GM23338 (cell line): ENCODE results near the gene GRHL3. TPM values are rescaled to one million over a fixed set of nuclear protein-coding genes. Genes with fewer than 3 reads are reported as not detected.

Experiments
- ATAC-seq: fragments of 200-7000 bp; cut with Tn5 transposase; 3 replicates; pipeline ENCODE4 v1.9.1; 2020
- DNase-seq: peaks from one replicate; pipeline ENCODE4 v3.0.0-alpha.2; 2015; ENCODE audit warnings: low spot score
- H2AFZ ChIP-seq: fragments of 200-600 bp; sonication (generic); 2 replicates; pipeline ENCODE4 v1.8.0; 2016; ENCODE audit warnings: antibody characterized with exemption, mild to moderate bottlenecking, moderate library complexity
- H3F3A ChIP-seq: fragments of 200-600 bp; sonication (generic); replicated peaks from 2 replicates; pipeline ENCODE4 v1.8.0; 2017; ENCODE audit warnings: antibody characterized with exemption, mixed run types, low read depth
- H3K27ac ChIP-seq: fragments of 200-600 bp; sonication (generic); 2 replicates; pipeline ENCODE4 v1.6.1; 2016; ENCODE audit warnings: low read depth
- H3K27me3 ChIP-seq: fragments of 200-600 bp; sonication (generic); 2 replicates; pipeline ENCODE4 v1.8.0; 2016; ENCODE audit warnings: mild to moderate bottlenecking, mixed run types, moderate library complexity; ENCODE audit not compliant: insufficient read depth
- H3K36me3 ChIP-seq: fragments of 200-600 bp; sonication (generic); 2 replicates; pipeline ENCODE4 v1.8.0; 2016; ENCODE audit warnings: mild to moderate bottlenecking; ENCODE audit not compliant: insufficient read depth
- H3K4me1 ChIP-seq: fragments of 200-600 bp; sonication (generic); 2 replicates; pipeline ENCODE4 v1.8.0; 2016; ENCODE audit warnings: mild to moderate bottlenecking, moderate library complexity; ENCODE audit not compliant: insufficient read depth
- H3K4me2 ChIP-seq: fragments of 200-600 bp; sonication (generic); 2 replicates; pipeline ENCODE4 v1.7.1; 2017; ENCODE audit warnings: mixed run types
- H3K4me3 ChIP-seq: fragments of 200-600 bp; sonication (generic); 2 replicates; pipeline ENCODE4 v1.6.1; 2016; ENCODE audit warnings: mixed run types
- H3K79me2 ChIP-seq: fragments of 200-600 bp; sonication (generic); replicated peaks from 2 replicates; pipeline ENCODE4 v1.8.0; 2017; ENCODE audit warnings: mild to moderate bottlenecking; ENCODE audit not compliant: insufficient read depth
- H3K9me2 ChIP-seq: fragments of 200-600 bp; sonication (generic); 2 replicates; pipeline ENCODE4 v1.8.0; 2017; ENCODE audit not compliant: insufficient read depth
- H4K20me1 ChIP-seq: fragments of 200-600 bp; sonication (generic); replicated peaks from 2 replicates; pipeline ENCODE4 v1.8.0; 2017; ENCODE audit warnings: mild to moderate bottlenecking; ENCODE audit not compliant: insufficient read depth
- H3K27ac Mint-ChIP-seq: 2 replicates; pipeline ENCODE4 v1.8.0; 2020; ENCODE audit warnings: inconsistent platforms, mild to moderate bottlenecking, moderate library complexity, mixed read lengths
- H3K27me3 Mint-ChIP-seq: 3 replicates; pipeline ENCODE4 v1.8.0; 2022; ENCODE audit warnings: low read depth, mild to moderate bottlenecking, moderate library complexity, mixed read lengths, inconsistent platforms; ENCODE audit not compliant: insufficient read depth, poor library complexity
- H3K36me3 Mint-ChIP-seq: 3 replicates; pipeline ENCODE4 v1.8.0; 2021; ENCODE audit warnings: low read depth, mild to moderate bottlenecking, inconsistent platforms, moderate library complexity, mixed read lengths
- H3K4me1 Mint-ChIP-seq: 3 replicates; pipeline ENCODE4 v1.8.0; 2020; ENCODE audit warnings: mild to moderate bottlenecking, inconsistent platforms, mixed read lengths
- H3K4me3 Mint-ChIP-seq: 3 replicates; pipeline ENCODE4 v1.8.0; 2021; ENCODE audit warnings: moderate library complexity, mild to moderate bottlenecking, inconsistent platforms, mixed read lengths
- H3K9me3 Mint-ChIP-seq: 3 replicates; pipeline ENCODE4 v1.8.0; 2020; ENCODE audit warnings: moderate library complexity, mild to moderate bottlenecking, inconsistent platforms, mixed read lengths
- CREB1 ChIP-seq: fragments of 250-450 bp; sonication (Bioruptor Pico); IDR thresholded peaks from 2 replicates; pipeline ENCODE4 v1.5.0; 2020; ENCODE audit warnings: low read depth, mild to moderate bottlenecking, moderate library complexity
- EZH2 ChIP-seq: fragments of 200-600 bp; sonication (generic); IDR thresholded peaks from one replicate; pipeline ENCODE4 v1.8.0; 2017; ENCODE audit warnings: antibody characterized with exemption, mild to moderate bottlenecking, low read depth; ENCODE audit not compliant: unreplicated experiment
- EZH2phosphoT487 ChIP-seq: fragments of 200-600 bp; sonication (generic); IDR thresholded peaks from one replicate; pipeline ENCODE4 v1.8.1; 2018; ENCODE audit warnings: antibody characterized with exemption; ENCODE audit not compliant: unreplicated experiment
- JUNB ChIP-seq: IDR thresholded peaks from one replicate; pipeline ENCODE4 v1.6.1; 2016; ENCODE audit warnings: antibody characterized with exemption; ENCODE audit not compliant: unreplicated experiment
- NANOG ChIP-seq: IDR thresholded peaks from 2 replicates; pipeline ENCODE4 v1.6.1; 2016; ENCODE audit warnings: antibody characterized with exemption, borderline replicate concordance
- POLR2AphosphoS5 ChIP-seq: IDR thresholded peaks from 2 replicates; pipeline ENCODE4 v1.6.1; 2016; ENCODE audit warnings: antibody characterized with exemption, low read depth
- STAT1 ChIP-seq: IDR thresholded peaks from one replicate; pipeline ENCODE4 v1.6.1; 2016; ENCODE audit warnings: antibody characterized with exemption; ENCODE audit not compliant: unreplicated experiment
- ZNF114 ChIP-seq: fragments of 250-450 bp; sonication (Bioruptor Pico); IDR thresholded peaks from 2 replicates; pipeline ENCODE4 v1.5.0; 2020; ENCODE audit warnings: mild to moderate bottlenecking, moderate library complexity
- ZNF331 ChIP-seq: fragments of 250-450 bp; sonication (Bioruptor Pico); IDR thresholded peaks from 2 replicates; pipeline ENCODE4 v1.5.0; 2020; ENCODE audit warnings: low read depth, mild to moderate bottlenecking, moderate library complexity
- polyA plus RNA-seq: library from polyadenylated mRNA; unstranded; fragments of >200 nt; fragmentation: Nextera tagmentation; extraction: Ambion mirVana; gene quantifications from 2 replicates; pipeline ENCODE4 v1.2.1, GENCODE V29; 2016
- total RNA-seq: library from RNA; depleted of rRNA; stranded (reverse); fragments of >200 nt; shearing (Covaris generic); gene quantifications from 2 replicates; pipeline ENCODE4 v1.2.3, GENCODE V29; 2014
- TF ChIP-seq, protein P1 (sequence below): IDR thresholded peaks from 2 replicates; pipeline ENCODE4 v1.6.1; 2016; ENCODE audit warnings: antibody characterized with exemption
- TF ChIP-seq, protein P2 (sequence below), 2 experiments: fragments of 200-600 bp in 1 of 2; sonication (generic) in 1 of 2; conservative IDR thresholded peaks; 2 replicates each; pipeline versions ENCODE4 v1.5.1 to v1.6.1; 2016 to 2017; ENCODE audit warnings: antibody characterized with exemption in 2 of 2, low read depth in 2 of 2, mild to moderate bottlenecking in 2 of 2, moderate library complexity in 1 of 2
- TF ChIP-seq, protein P3 (sequence below): IDR thresholded peaks from one replicate; pipeline ENCODE4 v1.6.1; 2018; ENCODE audit warnings: antibody characterized with exemption; ENCODE audit not compliant: unreplicated experiment

The GRHL3 gene
- total and polyA plus RNA-seq, 2 experiments from 2014 or later = 0.78 to 1.1 TPM

DNA sequence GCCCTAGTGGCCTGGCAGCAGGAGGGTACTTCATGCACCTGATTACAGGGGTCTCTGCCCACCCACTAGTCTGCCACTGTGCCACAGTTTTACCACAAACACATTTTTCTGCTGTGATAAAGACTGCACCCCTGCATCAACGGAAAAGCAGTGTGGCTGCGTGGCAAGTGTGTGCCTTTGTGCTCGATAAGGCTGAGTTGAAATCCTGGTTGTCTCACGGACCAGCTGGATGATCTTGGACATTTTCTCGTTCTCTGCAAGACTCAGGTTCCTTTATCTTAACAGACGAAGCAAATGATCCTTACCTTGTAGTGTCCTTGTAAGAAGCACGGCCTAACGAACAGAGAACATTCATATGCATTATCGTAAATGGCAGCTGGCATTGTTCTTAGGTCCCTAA is 10.2 kb downstream of the GRHL3 start (continued):
- TF ChIP-seq, protein P1, sequence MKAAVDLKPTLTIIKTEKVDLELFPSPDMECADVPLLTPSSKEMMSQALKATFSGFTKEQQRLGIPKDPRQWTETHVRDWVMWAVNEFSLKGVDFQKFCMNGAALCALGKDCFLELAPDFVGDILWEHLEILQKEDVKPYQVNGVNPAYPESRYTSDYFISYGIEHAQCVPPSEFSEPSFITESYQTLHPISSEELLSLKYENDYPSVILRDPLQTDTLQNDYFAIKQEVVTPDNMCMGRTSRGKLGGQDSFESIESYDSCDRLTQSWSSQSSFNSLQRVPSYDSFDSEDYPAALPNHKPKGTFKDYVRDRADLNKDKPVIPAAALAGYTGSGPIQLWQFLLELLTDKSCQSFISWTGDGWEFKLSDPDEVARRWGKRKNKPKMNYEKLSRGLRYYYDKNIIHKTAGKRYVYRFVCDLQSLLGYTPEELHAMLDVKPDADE = no peak
- no peak for TF ChIP-seq NANOG
- TF ChIP-seq CREB1 = no peak
- TF ChIP-seq, protein P2, sequence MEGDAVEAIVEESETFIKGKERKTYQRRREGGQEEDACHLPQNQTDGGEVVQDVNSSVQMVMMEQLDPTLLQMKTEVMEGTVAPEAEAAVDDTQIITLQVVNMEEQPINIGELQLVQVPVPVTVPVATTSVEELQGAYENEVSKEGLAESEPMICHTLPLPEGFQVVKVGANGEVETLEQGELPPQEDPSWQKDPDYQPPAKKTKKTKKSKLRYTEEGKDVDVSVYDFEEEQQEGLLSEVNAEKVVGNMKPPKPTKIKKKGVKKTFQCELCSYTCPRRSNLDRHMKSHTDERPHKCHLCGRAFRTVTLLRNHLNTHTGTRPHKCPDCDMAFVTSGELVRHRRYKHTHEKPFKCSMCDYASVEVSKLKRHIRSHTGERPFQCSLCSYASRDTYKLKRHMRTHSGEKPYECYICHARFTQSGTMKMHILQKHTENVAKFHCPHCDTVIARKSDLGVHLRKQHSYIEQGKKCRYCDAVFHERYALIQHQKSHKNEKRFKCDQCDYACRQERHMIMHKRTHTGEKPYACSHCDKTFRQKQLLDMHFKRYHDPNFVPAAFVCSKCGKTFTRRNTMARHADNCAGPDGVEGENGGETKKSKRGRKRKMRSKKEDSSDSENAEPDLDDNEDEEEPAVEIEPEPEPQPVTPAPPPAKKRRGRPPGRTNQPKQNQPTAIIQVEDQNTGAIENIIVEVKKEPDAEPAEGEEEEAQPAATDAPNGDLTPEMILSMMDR (conservative IDR thresholded peaks at IDR 0.05; ENCODE audit: low read depth in 2 of 2) = no peak

DNA sequence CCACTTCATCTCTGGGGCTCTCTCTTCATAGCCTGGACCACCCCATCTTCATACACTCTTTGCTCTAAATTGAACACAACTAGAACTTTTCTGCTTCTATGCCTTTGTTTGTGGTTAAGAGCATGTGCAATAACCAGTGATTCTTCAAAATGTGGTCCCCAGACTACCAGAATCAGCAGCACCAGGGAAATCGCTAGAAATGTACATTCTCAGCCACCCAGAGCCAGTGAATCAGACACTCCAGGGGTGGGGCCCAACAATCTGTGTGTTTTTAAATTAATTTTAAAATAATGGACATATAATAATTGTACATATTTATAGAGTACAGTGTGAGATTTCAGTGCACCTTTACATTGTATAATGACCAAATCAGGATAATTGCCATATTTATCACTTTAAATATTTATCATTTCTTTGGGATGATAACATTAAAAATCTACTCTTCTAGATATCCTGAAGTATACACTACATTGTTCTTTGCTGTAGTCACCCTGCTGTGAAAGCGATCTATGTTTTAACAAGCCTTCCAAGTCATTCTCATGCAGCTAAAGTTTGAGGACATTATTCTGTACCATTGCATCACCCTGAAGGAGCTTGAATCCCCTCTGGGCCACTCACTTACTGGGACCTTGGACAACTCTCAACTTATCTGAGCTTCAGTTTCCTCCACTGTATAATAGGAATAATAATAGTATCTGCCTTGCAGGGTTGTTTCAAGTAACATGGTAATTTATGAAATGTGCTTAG is 10.8 kb downstream of the GRHL3 start:
- DNase-seq (no peak), ATAC-seq (no peak)
- peaks cover 14% of the 10 kb centered on the region for H3K4me1 ChIP-seq
- no peaks in the 10 kb centered on the region for H3K79me2 ChIP-seq
- H3K27me3 ChIP-seq = no peaks in the 10 kb centered on the region
- H3K9me3 Mint-ChIP-seq = no peaks in the 10 kb centered on the region
- no peak overlapping the region for H3K4me3 ChIP-seq
- peaks cover 19% of the 10 kb centered on the region for H3K4me1 Mint-ChIP-seq
- H3K4me2 ChIP-seq = no peak overlapping the region
- H3K36me3 Mint-ChIP-seq = no peaks in the 10 kb centered on the region
- H3K27ac ChIP-seq = no peak overlapping the region
- H3K27ac Mint-ChIP-seq = no peak overlapping the region
- H4K20me1 ChIP-seq = no peaks in the 10 kb centered on the region
- peaks cover 11% of the 10 kb centered on the region for H3K27me3 Mint-ChIP-seq
- H3F3A ChIP-seq = no peaks in the 10 kb centered on the region
- no peak overlapping the region for H2AFZ ChIP-seq
- H3K9me2 ChIP-seq = no peaks in the 10 kb centered on the region; the same call in 1 of the 2 replicates
- no peaks in the 10 kb centered on the region for H3K36me3 ChIP-seq
- no peak overlapping the region for H3K4me3 Mint-ChIP-seq
- TF ChIP-seq EZH2phosphoT487 (no peak), NANOG (no peak), ZNF114 (CRISPR knock-in tag) (no peak), POLR2AphosphoS5 (no peak), STAT1 (no peak), JUNB (no peak), EZH2 (no peak), ZNF331 (no peak), CREB1 (no peak)
- TF ChIP-seq, protein P1 = no peak
- TF ChIP-seq, protein P2 (conservative IDR thresholded peaks at IDR 0.05; ENCODE audit: low read depth in 2 of 2) = no peak
- TF ChIP-seq, protein P3, sequence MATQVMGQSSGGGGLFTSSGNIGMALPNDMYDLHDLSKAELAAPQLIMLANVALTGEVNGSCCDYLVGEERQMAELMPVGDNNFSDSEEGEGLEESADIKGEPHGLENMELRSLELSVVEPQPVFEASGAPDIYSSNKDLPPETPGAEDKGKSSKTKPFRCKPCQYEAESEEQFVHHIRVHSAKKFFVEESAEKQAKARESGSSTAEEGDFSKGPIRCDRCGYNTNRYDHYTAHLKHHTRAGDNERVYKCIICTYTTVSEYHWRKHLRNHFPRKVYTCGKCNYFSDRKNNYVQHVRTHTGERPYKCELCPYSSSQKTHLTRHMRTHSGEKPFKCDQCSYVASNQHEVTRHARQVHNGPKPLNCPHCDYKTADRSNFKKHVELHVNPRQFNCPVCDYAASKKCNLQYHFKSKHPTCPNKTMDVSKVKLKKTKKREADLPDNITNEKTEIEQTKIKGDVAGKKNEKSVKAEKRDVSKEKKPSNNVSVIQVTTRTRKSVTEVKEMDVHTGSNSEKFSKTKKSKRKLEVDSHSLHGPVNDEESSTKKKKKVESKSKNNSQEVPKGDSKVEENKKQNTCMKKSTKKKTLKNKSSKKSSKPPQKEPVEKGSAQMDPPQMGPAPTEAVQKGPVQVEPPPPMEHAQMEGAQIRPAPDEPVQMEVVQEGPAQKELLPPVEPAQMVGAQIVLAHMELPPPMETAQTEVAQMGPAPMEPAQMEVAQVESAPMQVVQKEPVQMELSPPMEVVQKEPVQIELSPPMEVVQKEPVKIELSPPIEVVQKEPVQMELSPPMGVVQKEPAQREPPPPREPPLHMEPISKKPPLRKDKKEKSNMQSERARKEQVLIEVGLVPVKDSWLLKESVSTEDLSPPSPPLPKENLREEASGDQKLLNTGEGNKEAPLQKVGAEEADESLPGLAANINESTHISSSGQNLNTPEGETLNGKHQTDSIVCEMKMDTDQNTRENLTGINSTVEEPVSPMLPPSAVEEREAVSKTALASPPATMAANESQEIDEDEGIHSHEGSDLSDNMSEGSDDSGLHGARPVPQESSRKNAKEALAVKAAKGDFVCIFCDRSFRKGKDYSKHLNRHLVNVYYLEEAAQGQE = no peak
